ENCODE data around the gene TIE1.
A peak's percentile ranks its signal among the peaks of the same experiment; 100 is the strongest.

TIE1 gene

GRCh38 chr1:43313771-43314170, 13.0 kb downstream of the TIE1 start:
- no peak for DNase-seq

GRCh38 chr1:43314233-43314632, 13.5 kb downstream of the TIE1 start:
- no peak for DNase-seq

GRCh38 chr1:43315481-43315880, 14.7 kb downstream of the TIE1 start:
- peak; percentile 67 for DNase-seq

- no peak for DNase-seq
Observed at GRCh38 chr1:43315963-43316737, 15.4 kb downstream of the TIE1 start.

- DNase-seq = no peak
Observed at GRCh38 chr1:43316738-43317520, 16.1 kb downstream of the TIE1 start.

GRCh38 chr1:43317817-43318471, 17.2 kb downstream of the TIE1 start:
- peak; percentile 52 for DNase-seq

GRCh38 chr1:43318831-43319230, 18.0 kb downstream of the TIE1 start:
- DNase-seq = no peak

GRCh38 chr1:43319288-43319687, 18.5 kb downstream of the TIE1 start:
- DNase-seq = no peak

- DNase-seq = no peak
Observed at GRCh38 chr1:43319766-43320165, 19.0 kb downstream of the TIE1 start.

- DNase-seq = no peak
Observed at GRCh38 chr1:43321331-43321891, 20.6 kb downstream of the TIE1 start.

GRCh38 chr1:43322506-43322905, 21.7 kb downstream of the TIE1 start:
- no peak for DNase-seq

- DNase-seq = no peak
Observed at GRCh38 chr1:43324810-43325209, 24.0 kb downstream of the TIE1 start.

GRCh38 chr1:43325381-43325780, 24.6 kb downstream of the TIE1 start:
- no peak for DNase-seq

- DNase-seq = no peak
Observed at GRCh38 chr1:43327549-43328292, 26.9 kb downstream of the TIE1 start.

- DNase-seq = no peak
Observed at GRCh38 chr1:43329995-43330751, 29.4 kb downstream of the TIE1 start.

- DNase-seq = no peak
Observed at GRCh38 chr1:43331688-43332087, 30.9 kb downstream of the TIE1 start.

- DNase-seq = no peak
Observed at GRCh38 chr1:43334453-43335205, 33.8 kb downstream of the TIE1 start.

GRCh38 chr1:43337588-43337987, 36.8 kb downstream of the TIE1 start, which contains the start of gene MPL:
TSS of gene MPL (plus strand) at chr1:43337818. CDS start at chr1:43337849, 31 bp downstream.
- DNase-seq = no peak

- no peak for DNase-seq
Observed at GRCh38 chr1:43338001-43338400, 37.2 kb downstream of the TIE1 start.

GRCh38 chr1:43339584-43340232, 38.9 kb downstream of the TIE1 start:
- no peak for DNase-seq
